ENCODE measurements around the gene CTNNA1.
"Not testable (repeated sequence)": the region's sequence is repeated elsewhere in the genome, so short reads cannot be mapped to it uniquely, and the experiment has no call there.

The CTNNA1 gene

GRCh38 chr5:138914338-138914737, 161.1 kb downstream of the CTNNA1 start:
- H3K36me3 ChIP-seq (ENCODE audit: control insufficient read depth in 5 of 5, insufficient read depth in 5 of 5, low read length in 5 of 5) = peaks cover 16 to 32% (median 24%) of the 10 kb centered on the region in 5 donors
- no peak overlapping the region for H3K27ac ChIP-seq (ENCODE audit: low read depth, low read length)
- no peak overlapping the region for H3K4me3 ChIP-seq (ENCODE audit: low read depth in 1 of 5, low read length in 5 of 5)
- H3K9ac ChIP-seq (ENCODE audit: low read length in 5 of 5) = no peak overlapping the region
- no peaks in the 10 kb centered on the region for H3K9me3 ChIP-seq (ENCODE audit: control insufficient read depth in 5 of 5, low read length in 5 of 5)
- H3K27me3 ChIP-seq (ENCODE audit: control insufficient read depth in 5 of 5, insufficient read depth in 4 of 5, low read length in 5 of 5) = no peaks in the 10 kb centered on the region
- H3K4me1 ChIP-seq (ENCODE audit: control insufficient read depth in 5 of 5, insufficient read depth in 5 of 5, low read length in 5 of 5) = peaks cover 0 to 3% (median 0%) of the 10 kb centered on the region in 5 donors

GRCh38 chr5:138918686-138919085, 165.5 kb downstream of the CTNNA1 start:
- no peaks in the 10 kb centered on the region for H3K9me3 ChIP-seq (ENCODE audit: control insufficient read depth in 5 of 5, low read length in 5 of 5)
- peaks cover 14 to 36% (median 17%) of the 10 kb centered on the region in 5 donors for H3K36me3 ChIP-seq (ENCODE audit: control insufficient read depth in 5 of 5, insufficient read depth in 5 of 5, low read length in 5 of 5)
- no peak overlapping the region for H3K9ac ChIP-seq (ENCODE audit: low read length in 5 of 5)
- H3K27ac ChIP-seq (ENCODE audit: low read depth, low read length) = no peak overlapping the region
- peaks cover 0 to 6% (median 0%) of the 10 kb centered on the region in 5 donors for H3K4me1 ChIP-seq (ENCODE audit: control insufficient read depth in 5 of 5, insufficient read depth in 5 of 5, low read length in 5 of 5)
- H3K27me3 ChIP-seq (ENCODE audit: control insufficient read depth in 5 of 5, insufficient read depth in 4 of 5, low read length in 5 of 5) = no peaks in the 10 kb centered on the region
- no peak overlapping the region for H3K4me3 ChIP-seq (ENCODE audit: low read depth in 1 of 5, low read length in 5 of 5)

GRCh38 chr5:138920181-138920580, 167.0 kb downstream of the CTNNA1 start:
- Histone ChIP-seq H3K9ac (ENCODE audit: low read length in 5 of 5) (no peak overlapping the region), H3K27me3 (ENCODE audit: control insufficient read depth in 5 of 5, insufficient read depth in 4 of 5, low read length in 5 of 5) (no peaks in the 10 kb centered on the region), H3K4me3 (ENCODE audit: low read depth in 1 of 5, low read length in 5 of 5) (no peak overlapping the region), H3K27ac (ENCODE audit: low read depth, low read length) (no peak overlapping the region), H3K36me3 (ENCODE audit: control insufficient read depth in 5 of 5, insufficient read depth in 5 of 5, low read length in 5 of 5) (peaks cover 11 to 36% (median 23%) of the 10 kb centered on the region in 5 donors), H3K9me3 (ENCODE audit: control insufficient read depth in 5 of 5, low read length in 5 of 5) (no peaks in the 10 kb centered on the region), H3K4me1 (ENCODE audit: control insufficient read depth in 5 of 5, insufficient read depth in 5 of 5, low read length in 5 of 5) (peaks cover 0 to 6% (median 0%) of the 10 kb centered on the region in 5 donors)

- not testable (repeated sequence) for H3K27ac ChIP-seq (ENCODE audit: low read depth, low read length); H3K4me1 ChIP-seq (ENCODE audit: control insufficient read depth in 5 of 5, insufficient read depth in 5 of 5, low read length in 5 of 5); H3K27me3 ChIP-seq (ENCODE audit: control insufficient read depth in 5 of 5, insufficient read depth in 4 of 5, low read length in 5 of 5); H3K9me3 ChIP-seq (ENCODE audit: control insufficient read depth in 5 of 5, low read length in 5 of 5); H3K4me3 ChIP-seq (ENCODE audit: low read depth in 1 of 5, low read length in 5 of 5); H3K9ac ChIP-seq (ENCODE audit: low read length in 5 of 5)
- H3K36me3 ChIP-seq (ENCODE audit: control insufficient read depth in 5 of 5, insufficient read depth in 5 of 5, low read length in 5 of 5) = peaks cover 11 to 48% (median 33%) of the 10 kb centered on the region in 5 donors
Measured at GRCh38 chr5:138921362-138921761, 168.1 kb downstream of the CTNNA1 start.

- peaks cover 0 to 6% (median 0%) of the 10 kb centered on the region in 5 donors for H3K4me1 ChIP-seq (ENCODE audit: control insufficient read depth in 5 of 5, insufficient read depth in 5 of 5, low read length in 5 of 5)
- H3K9me3 ChIP-seq (ENCODE audit: control insufficient read depth in 5 of 5, low read length in 5 of 5) = no peaks in the 10 kb centered on the region
- no peak overlapping the region for H3K9ac ChIP-seq (ENCODE audit: low read length in 5 of 5)
- no peaks in the 10 kb centered on the region for H3K27me3 ChIP-seq (ENCODE audit: control insufficient read depth in 5 of 5, insufficient read depth in 4 of 5, low read length in 5 of 5)
- no peak overlapping the region for H3K4me3 ChIP-seq (ENCODE audit: low read depth in 1 of 5, low read length in 5 of 5)
- peaks cover 11 to 58% (median 42%) of the 10 kb centered on the region in 5 donors for H3K36me3 ChIP-seq (ENCODE audit: control insufficient read depth in 5 of 5, insufficient read depth in 5 of 5, low read length in 5 of 5)
- H3K27ac ChIP-seq (ENCODE audit: low read depth, low read length) = no peak overlapping the region
Measured at GRCh38 chr5:138922494-138922893, 169.3 kb downstream of the CTNNA1 start.

GRCh38 chr5:138925090-138925635, 171.9 kb downstream of the CTNNA1 start:
- no peak overlapping the region for H3K9ac ChIP-seq (ENCODE audit: low read length in 5 of 5)
- H3K27me3 ChIP-seq (ENCODE audit: control insufficient read depth in 5 of 5, insufficient read depth in 4 of 5, low read length in 5 of 5) = no peaks in the 10 kb centered on the region
- H3K27ac ChIP-seq (ENCODE audit: low read depth, low read length) = no peak overlapping the region
- no peak overlapping the region for H3K4me3 ChIP-seq (ENCODE audit: low read depth in 1 of 5, low read length in 5 of 5)
- peaks cover 3 to 12% (median 9%) of the 10 kb centered on the region in 5 donors for H3K4me1 ChIP-seq (ENCODE audit: control insufficient read depth in 5 of 5, insufficient read depth in 5 of 5, low read length in 5 of 5)
- H3K9me3 ChIP-seq (ENCODE audit: control insufficient read depth in 5 of 5, low read length in 5 of 5) = no peaks in the 10 kb centered on the region
- peaks cover 3 to 63% (median 55%) of the 10 kb centered on the region in 5 donors for H3K36me3 ChIP-seq (ENCODE audit: control insufficient read depth in 5 of 5, insufficient read depth in 5 of 5, low read length in 5 of 5)

- H3K27ac ChIP-seq (ENCODE audit: low read depth, low read length) = no peak overlapping the region
- peaks cover 4 to 66% (median 60%) of the 10 kb centered on the region in 5 donors for H3K36me3 ChIP-seq (ENCODE audit: control insufficient read depth in 5 of 5, insufficient read depth in 5 of 5, low read length in 5 of 5)
- no peak overlapping the region for H3K9ac ChIP-seq (ENCODE audit: low read length in 5 of 5)
Measured at GRCh38 chr5:138926257-138926656, 173.0 kb downstream of the CTNNA1 start.

GRCh38 chr5:138926688-138927448, 173.6 kb downstream of the CTNNA1 start:
- peaks cover 3 to 17% (median 13%) of the 10 kb centered on the region in 5 donors for H3K4me1 ChIP-seq (ENCODE audit: control insufficient read depth in 5 of 5, insufficient read depth in 5 of 5, low read length in 5 of 5)
- H3K9me3 ChIP-seq (ENCODE audit: control insufficient read depth in 5 of 5, low read length in 5 of 5) = no peaks in the 10 kb centered on the region
- H3K36me3 ChIP-seq (ENCODE audit: control insufficient read depth in 5 of 5, insufficient read depth in 5 of 5, low read length in 5 of 5) = peaks cover 8 to 72% (median 66%) of the 10 kb centered on the region in 5 donors
- H3K9ac ChIP-seq (ENCODE audit: low read length in 5 of 5) = no peak overlapping the region
- H3K27ac ChIP-seq (ENCODE audit: low read depth, low read length) = no peak overlapping the region
- no peaks in the 10 kb centered on the region for H3K27me3 ChIP-seq (ENCODE audit: control insufficient read depth in 5 of 5, insufficient read depth in 4 of 5, low read length in 5 of 5)
- no peak overlapping the region for H3K4me3 ChIP-seq (ENCODE audit: low read depth in 1 of 5, low read length in 5 of 5)

More at GRCh38 chr5:138926257-138926656, 173.0 kb downstream of the CTNNA1 start:
- Histone ChIP-seq H3K4me3 (ENCODE audit: low read depth in 1 of 5, low read length in 5 of 5) (no peak overlapping the region), H3K27me3 (ENCODE audit: control insufficient read depth in 5 of 5, insufficient read depth in 4 of 5, low read length in 5 of 5) (no peaks in the 10 kb centered on the region), H3K4me1 (ENCODE audit: control insufficient read depth in 5 of 5, insufficient read depth in 5 of 5, low read length in 5 of 5) (peaks cover 3 to 17% (median 13%) of the 10 kb centered on the region in 5 donors), H3K9me3 (ENCODE audit: control insufficient read depth in 5 of 5, low read length in 5 of 5) (no peaks in the 10 kb centered on the region)

- Histone ChIP-seq H3K36me3 (ENCODE audit: control insufficient read depth in 5 of 5, insufficient read depth in 5 of 5, low read length in 5 of 5) (peaks cover 8 to 79% (median 73%) of the 10 kb centered on the region in 5 donors), H3K9me3 (ENCODE audit: control insufficient read depth in 5 of 5, low read length in 5 of 5) (no peaks in the 10 kb centered on the region), H3K27me3 (ENCODE audit: control insufficient read depth in 5 of 5, insufficient read depth in 4 of 5, low read length in 5 of 5) (no peaks in the 10 kb centered on the region), H3K9ac (ENCODE audit: low read length in 5 of 5) (no peak overlapping the region), H3K27ac (ENCODE audit: low read depth, low read length) (no peak overlapping the region), H3K4me1 (ENCODE audit: control insufficient read depth in 5 of 5, insufficient read depth in 5 of 5, low read length in 5 of 5) (peaks cover 3 to 17% (median 13%) of the 10 kb centered on the region in 5 donors), H3K4me3 (ENCODE audit: low read depth in 1 of 5, low read length in 5 of 5) (no peak overlapping the region)
Measured at GRCh38 chr5:138927544-138927943, 174.3 kb downstream of the CTNNA1 start.

- H3K9me3 ChIP-seq (ENCODE audit: control insufficient read depth in 5 of 5, low read length in 5 of 5) = no peaks in the 10 kb centered on the region
- H3K27me3 ChIP-seq (ENCODE audit: control insufficient read depth in 5 of 5, insufficient read depth in 4 of 5, low read length in 5 of 5) = no peaks in the 10 kb centered on the region
- no peak overlapping the region for H3K4me3 ChIP-seq (ENCODE audit: low read depth in 1 of 5, low read length in 5 of 5)
- peaks cover 9 to 83% (median 77%) of the 10 kb centered on the region in 5 donors for H3K36me3 ChIP-seq (ENCODE audit: control insufficient read depth in 5 of 5, insufficient read depth in 5 of 5, low read length in 5 of 5)
- H3K4me1 ChIP-seq (ENCODE audit: control insufficient read depth in 5 of 5, insufficient read depth in 5 of 5, low read length in 5 of 5) = peaks cover 3 to 17% (median 13%) of the 10 kb centered on the region in 5 donors
- H3K9ac ChIP-seq (ENCODE audit: low read length in 5 of 5) = no peak overlapping the region
- H3K27ac ChIP-seq (ENCODE audit: low read depth, low read length) = no peak overlapping the region
Measured at GRCh38 chr5:138927979-138928378, 174.8 kb downstream of the CTNNA1 start.
